ENCODE measurements around the gene SLX9. TPM values are rescaled to one million over a fixed set of nuclear protein-coding genes. Genes with fewer than 3 reads are reported as not detected.
"Not testable (repeated sequence)": the region's sequence is repeated elsewhere in the genome, so short reads cannot be mapped to it uniquely, and the experiment has no call there.

SLX9 gene
- polyA plus RNA-seq, 1 donor from 2014 or later = 15.4 TPM

DNA sequence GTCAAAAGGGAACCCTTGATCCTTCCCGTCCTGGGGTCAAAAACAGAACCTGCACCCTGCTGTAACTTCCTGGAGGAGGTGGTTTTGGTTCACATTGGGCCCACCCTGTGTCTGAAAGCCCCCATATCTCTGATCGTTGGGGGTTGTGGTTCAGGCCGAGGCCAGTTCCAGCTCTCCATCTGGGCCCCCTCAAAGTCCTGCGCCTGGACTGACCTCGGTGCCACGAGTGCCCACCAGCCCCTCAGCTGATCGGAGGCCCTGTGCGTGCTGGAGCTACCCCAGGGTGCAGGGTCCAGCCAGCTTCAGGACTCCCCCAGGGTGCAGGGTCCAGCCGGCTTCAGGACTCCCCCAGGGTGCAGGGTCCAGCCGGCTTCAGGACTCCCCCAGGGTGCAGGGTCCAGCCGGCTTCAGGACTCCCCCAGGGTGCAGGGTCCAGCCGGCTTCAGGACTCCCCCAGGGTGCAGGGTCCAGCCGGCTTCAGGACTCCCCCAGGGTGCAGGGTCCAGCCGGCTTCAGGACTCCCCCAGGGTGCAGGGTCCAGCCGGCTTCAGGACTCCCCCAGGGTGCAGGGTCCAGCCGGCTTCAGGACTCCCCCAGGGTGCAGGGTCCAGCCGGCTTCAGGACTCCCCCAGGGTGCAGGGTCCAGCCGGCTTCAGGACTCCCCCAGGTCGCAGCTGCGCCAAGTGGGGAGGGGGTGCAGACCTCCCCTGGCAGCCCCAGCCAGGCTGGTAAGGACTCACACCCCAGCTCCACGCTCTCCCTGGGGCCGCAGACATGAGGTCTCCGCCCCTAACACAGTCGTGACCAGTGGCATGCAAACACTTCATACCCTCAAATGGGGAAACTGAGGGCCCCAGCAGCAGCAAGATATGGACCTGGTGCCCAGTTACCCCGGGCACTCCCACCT is 27.1 kb upstream of the SLX9 start:
- not testable (repeated sequence) for H3K27ac ChIP-seq (ENCODE audit: low read length); H2AFZ ChIP-seq (ENCODE audit: low read depth, low read length); H3K9me2 ChIP-seq (ENCODE audit: insufficient read depth, low read length); H4K20me1 ChIP-seq (ENCODE audit: insufficient read depth); H3K36me3 ChIP-seq (ENCODE audit: insufficient read depth, low read length); H3K79me2 ChIP-seq (replicated peaks; ENCODE audit: insufficient read depth, low read length); H3K9ac ChIP-seq (ENCODE audit: low read length); H3K9me3 ChIP-seq (ENCODE audit: low read length); H3F3A ChIP-seq (ENCODE audit: insufficient read depth, low read length, poor library complexity, severe bottlenecking); H3K4me2 ChIP-seq (ENCODE audit: low read length); H3K4me3 ChIP-seq (ENCODE audit: low read length)
- H3K27me3 ChIP-seq (ENCODE audit: insufficient read depth, low read depth, low read length) = peaks cover 10% of the 10 kb centered on the region

DNA sequence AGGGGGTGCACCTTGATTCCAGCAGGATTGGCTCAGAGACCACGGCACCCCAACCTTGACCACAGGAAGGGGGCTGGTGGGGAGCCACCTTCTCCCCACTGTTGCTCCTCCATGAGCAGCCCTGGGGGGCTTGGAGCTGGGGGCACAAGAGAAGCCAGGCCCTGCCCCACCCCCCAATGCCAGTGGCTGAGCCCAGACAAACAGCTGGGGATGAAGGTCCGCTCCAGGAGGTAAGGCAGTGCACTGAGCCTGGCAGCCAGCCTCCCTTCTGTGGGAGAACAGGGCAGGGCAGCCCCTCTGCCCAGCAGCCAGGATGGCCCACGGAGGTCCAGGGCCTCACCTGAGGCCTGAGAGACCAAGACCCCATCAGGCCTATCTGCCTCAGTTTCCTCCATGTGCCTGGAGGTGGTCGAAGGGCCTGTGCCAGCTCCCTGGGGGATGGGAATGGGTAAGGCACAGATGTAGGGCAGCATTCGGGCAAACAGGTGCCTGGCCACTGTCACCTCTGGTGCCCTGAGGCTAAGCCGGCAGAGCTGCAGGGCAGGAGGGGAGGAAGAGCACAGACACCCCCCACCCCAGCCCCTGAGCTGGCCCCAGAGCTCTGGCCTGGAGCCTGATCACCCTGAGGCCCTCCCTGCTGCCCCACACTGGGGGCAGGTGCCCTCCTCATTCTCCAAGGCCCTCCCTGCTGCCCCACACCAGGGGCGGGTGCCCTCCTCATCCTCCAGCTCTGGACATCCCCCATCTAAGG is 26.2 kb upstream of the SLX9 start:
- Histone ChIP-seq H3K27me3 (ENCODE audit: insufficient read depth, low read depth, low read length) (peaks cover 18% of the 10 kb centered on the region), H4K20me1 (ENCODE audit: insufficient read depth) (no peaks in the 10 kb centered on the region), H3K36me3 (ENCODE audit: insufficient read depth, low read length) (no peaks in the 10 kb centered on the region), H3K9me2 (ENCODE audit: insufficient read depth, low read length) (no peaks in the 10 kb centered on the region), H3K79me2 (replicated peaks; ENCODE audit: insufficient read depth, low read length) (no peaks in the 10 kb centered on the region), H3K27ac (ENCODE audit: low read length) (no peak overlapping the region), H2AFZ (ENCODE audit: low read depth, low read length) (no peak overlapping the region), H3K9me3 (ENCODE audit: low read length) (no peaks in the 10 kb centered on the region), H3K4me3 (ENCODE audit: low read length) (no peak overlapping the region), H3K4me2 (ENCODE audit: low read length) (no peak overlapping the region), H3F3A (ENCODE audit: insufficient read depth, low read length, poor library complexity, severe bottlenecking) (no peaks in the 10 kb centered on the region), H3K9ac (ENCODE audit: low read length) (no peak overlapping the region)
- no peak for TF ChIP-seq SMC3 (conservative IDR thresholded peaks at IDR 0.05; ENCODE audit: poor library complexity)

DNA sequence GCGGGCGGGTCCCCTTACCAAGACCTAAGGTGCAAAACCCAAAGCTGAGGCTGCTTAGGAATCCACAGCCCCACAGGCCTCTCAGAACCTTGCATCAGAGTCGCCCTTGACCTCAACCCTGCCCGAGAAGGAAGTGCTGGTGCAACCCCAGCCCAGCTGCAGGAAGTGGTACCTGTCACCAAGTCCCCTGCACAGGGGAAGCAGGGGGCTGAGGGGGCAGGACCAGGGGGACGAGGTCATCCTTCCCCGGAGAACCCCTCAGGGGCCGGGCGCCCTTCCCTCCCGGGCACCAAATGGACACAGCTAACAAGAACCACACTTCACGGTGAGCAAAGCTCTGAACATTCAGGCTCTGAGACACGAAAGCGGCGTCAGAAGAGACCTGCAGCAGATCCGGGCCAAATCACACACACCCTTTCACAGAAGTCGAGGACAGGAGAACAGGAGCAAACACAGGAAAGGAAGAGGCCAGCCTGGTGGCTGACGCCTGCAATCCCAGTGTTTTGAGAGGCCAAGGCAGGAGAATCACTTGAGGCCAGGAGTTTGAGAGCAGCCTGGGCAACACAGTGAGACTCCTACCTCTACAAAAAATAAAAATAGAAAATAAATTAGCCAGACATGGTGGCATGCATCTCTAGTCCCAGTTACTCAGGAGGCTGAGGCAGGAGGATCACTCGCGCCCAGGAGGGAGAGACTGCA is 25.5 kb upstream of the SLX9 start:
- Histone ChIP-seq H3K4me2 (ENCODE audit: low read length) (no peak overlapping the region), H3K4me3 (ENCODE audit: low read length) (no peak overlapping the region), H3K9me2 (ENCODE audit: insufficient read depth, low read length) (no peaks in the 10 kb centered on the region), H3K27ac (ENCODE audit: low read length) (no peak overlapping the region), H4K20me1 (ENCODE audit: insufficient read depth) (no peaks in the 10 kb centered on the region), H3K9me3 (ENCODE audit: low read length) (no peaks in the 10 kb centered on the region), H3K27me3 (ENCODE audit: insufficient read depth, low read depth, low read length) (peaks cover 23% of the 10 kb centered on the region), H3K36me3 (ENCODE audit: insufficient read depth, low read length) (no peaks in the 10 kb centered on the region), H3F3A (ENCODE audit: insufficient read depth, low read length, poor library complexity, severe bottlenecking) (no peaks in the 10 kb centered on the region), H2AFZ (ENCODE audit: low read depth, low read length) (no peak overlapping the region), H3K79me2 (replicated peaks; ENCODE audit: insufficient read depth, low read length) (no peaks in the 10 kb centered on the region), H3K9ac (ENCODE audit: low read length) (no peak overlapping the region)
- no peak for TF ChIP-seq MXI1 (conservative IDR thresholded peaks at IDR 0.05; ENCODE audit: poor library complexity, severe bottlenecking)
- TF ChIP-seq EP300 (conservative IDR thresholded peaks at IDR 0.05; ENCODE audit: poor library complexity, severe bottlenecking) = no peak
- TF ChIP-seq TAF1 (IDR thresholded peaks at IDR 0.05; ENCODE audit: low read depth) = no peak
- TF ChIP-seq SMC3 (conservative IDR thresholded peaks at IDR 0.05; ENCODE audit: poor library complexity) = no peak
- TF ChIP-seq RAD21 (conservative IDR thresholded peaks at IDR 0.05) = no peak
- no peak for TF ChIP-seq EZH2 (IDR thresholded peaks at IDR 0.05; ENCODE audit: borderline replicate concordance, insufficient read depth, low read length, poor library complexity, severe bottlenecking)
- TF ChIP-seq, protein P1, sequence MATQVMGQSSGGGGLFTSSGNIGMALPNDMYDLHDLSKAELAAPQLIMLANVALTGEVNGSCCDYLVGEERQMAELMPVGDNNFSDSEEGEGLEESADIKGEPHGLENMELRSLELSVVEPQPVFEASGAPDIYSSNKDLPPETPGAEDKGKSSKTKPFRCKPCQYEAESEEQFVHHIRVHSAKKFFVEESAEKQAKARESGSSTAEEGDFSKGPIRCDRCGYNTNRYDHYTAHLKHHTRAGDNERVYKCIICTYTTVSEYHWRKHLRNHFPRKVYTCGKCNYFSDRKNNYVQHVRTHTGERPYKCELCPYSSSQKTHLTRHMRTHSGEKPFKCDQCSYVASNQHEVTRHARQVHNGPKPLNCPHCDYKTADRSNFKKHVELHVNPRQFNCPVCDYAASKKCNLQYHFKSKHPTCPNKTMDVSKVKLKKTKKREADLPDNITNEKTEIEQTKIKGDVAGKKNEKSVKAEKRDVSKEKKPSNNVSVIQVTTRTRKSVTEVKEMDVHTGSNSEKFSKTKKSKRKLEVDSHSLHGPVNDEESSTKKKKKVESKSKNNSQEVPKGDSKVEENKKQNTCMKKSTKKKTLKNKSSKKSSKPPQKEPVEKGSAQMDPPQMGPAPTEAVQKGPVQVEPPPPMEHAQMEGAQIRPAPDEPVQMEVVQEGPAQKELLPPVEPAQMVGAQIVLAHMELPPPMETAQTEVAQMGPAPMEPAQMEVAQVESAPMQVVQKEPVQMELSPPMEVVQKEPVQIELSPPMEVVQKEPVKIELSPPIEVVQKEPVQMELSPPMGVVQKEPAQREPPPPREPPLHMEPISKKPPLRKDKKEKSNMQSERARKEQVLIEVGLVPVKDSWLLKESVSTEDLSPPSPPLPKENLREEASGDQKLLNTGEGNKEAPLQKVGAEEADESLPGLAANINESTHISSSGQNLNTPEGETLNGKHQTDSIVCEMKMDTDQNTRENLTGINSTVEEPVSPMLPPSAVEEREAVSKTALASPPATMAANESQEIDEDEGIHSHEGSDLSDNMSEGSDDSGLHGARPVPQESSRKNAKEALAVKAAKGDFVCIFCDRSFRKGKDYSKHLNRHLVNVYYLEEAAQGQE (IDR thresholded peaks at IDR 0.05; ENCODE audit: borderline replicate concordance) = no peak
- TF ChIP-seq POLR2AphosphoS5 (IDR thresholded peaks at IDR 0.05) = no peak
- TF ChIP-seq, protein P2, sequence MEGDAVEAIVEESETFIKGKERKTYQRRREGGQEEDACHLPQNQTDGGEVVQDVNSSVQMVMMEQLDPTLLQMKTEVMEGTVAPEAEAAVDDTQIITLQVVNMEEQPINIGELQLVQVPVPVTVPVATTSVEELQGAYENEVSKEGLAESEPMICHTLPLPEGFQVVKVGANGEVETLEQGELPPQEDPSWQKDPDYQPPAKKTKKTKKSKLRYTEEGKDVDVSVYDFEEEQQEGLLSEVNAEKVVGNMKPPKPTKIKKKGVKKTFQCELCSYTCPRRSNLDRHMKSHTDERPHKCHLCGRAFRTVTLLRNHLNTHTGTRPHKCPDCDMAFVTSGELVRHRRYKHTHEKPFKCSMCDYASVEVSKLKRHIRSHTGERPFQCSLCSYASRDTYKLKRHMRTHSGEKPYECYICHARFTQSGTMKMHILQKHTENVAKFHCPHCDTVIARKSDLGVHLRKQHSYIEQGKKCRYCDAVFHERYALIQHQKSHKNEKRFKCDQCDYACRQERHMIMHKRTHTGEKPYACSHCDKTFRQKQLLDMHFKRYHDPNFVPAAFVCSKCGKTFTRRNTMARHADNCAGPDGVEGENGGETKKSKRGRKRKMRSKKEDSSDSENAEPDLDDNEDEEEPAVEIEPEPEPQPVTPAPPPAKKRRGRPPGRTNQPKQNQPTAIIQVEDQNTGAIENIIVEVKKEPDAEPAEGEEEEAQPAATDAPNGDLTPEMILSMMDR (IDR thresholded peaks at IDR 0.05; ENCODE audit: poor library complexity, severe bottlenecking) = no peak
